HG02943 (cell line): ENCODE measurements around the gene BMP8A.
"Not testable (repeated sequence)": the region's sequence is repeated elsewhere in the genome, so short reads cannot be mapped to it uniquely, and the experiment has no call there.

ENCODE experiments used
- ATAC-seq: cut with Tn5 transposase; IDR thresholded peaks from one replicate; pipeline ENCODE4 v1.9.1; 2021; ENCODE audit warnings: mild to moderate bottlenecking, low read depth, moderate library complexity; ENCODE audit not compliant: unreplicated experiment

Gene BMP8A

DNA sequence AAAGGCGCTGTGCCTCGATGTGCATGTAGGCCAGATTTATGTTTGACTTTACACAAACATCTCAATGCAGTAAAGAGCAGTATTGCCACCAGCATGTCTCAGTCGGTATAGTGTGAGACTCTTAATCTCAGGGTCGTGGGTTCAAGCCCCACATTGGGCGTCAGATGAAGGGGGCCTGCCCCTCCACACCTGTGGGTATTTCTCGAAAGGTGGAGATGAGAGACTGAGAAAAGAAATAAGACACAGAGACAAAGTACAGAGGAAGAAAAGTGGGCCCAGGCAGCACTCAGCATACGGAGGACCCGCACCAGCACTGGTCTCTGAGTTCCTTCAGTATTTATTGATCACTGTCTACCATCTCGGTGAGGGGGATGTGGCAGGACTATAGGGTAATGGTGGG is 13.0 kb downstream of the BMP8A start:
- ATAC-seq: not testable (repeated sequence)

DNA sequence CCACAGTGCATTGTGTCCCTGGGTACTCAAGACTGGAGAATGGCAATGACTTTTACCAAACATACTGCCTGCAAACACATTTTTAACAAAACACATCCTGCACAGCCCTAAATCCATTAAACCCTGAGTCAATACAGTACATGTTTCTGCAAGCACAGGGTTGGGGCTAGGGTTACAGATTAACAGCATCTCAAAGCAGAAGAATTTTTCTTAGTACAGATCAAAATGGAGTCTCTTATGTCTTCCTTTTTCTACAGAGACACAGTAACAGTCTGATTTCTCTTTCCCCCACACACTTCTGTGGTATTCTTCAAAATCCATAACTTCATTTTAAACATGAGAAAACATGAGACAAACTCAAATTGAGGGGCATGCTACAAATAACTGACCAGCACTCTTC is 13.9 kb downstream of the BMP8A start:
- no peak for ATAC-seq

DNA sequence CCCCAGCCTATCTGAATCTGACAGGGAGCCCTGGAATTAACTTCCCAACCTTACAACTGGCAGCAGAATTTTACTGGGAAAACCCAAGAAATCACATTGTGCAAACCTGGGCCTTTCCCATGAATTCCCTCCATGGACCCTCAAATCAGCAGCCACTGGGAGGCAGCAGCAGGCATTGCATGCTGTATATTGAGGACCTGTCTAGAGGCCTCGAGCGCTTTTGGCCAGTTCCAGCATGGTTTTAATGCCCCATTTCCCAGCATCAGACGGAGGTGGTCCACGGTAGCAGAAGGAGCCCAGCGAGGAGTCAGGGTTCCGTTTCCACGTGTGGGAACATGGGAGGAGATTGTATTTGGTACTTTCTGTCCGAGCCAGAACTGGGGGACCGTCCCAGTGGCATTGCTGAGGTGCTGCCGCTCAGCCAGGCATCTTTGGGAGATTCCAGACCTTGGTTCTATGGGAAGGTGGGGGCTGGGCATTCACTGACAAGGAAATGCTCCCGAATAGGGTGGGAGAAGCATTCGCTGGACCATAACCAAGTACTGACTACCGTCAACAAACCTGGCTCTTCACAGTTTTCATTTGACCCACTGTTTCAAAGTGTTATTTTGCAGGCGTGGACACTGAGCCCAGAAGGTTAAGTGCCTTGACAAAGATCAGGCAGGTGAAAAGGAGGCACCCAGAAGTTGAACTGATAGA is 15.9 kb downstream of the BMP8A start:
- ATAC-seq: no peak

DNA sequence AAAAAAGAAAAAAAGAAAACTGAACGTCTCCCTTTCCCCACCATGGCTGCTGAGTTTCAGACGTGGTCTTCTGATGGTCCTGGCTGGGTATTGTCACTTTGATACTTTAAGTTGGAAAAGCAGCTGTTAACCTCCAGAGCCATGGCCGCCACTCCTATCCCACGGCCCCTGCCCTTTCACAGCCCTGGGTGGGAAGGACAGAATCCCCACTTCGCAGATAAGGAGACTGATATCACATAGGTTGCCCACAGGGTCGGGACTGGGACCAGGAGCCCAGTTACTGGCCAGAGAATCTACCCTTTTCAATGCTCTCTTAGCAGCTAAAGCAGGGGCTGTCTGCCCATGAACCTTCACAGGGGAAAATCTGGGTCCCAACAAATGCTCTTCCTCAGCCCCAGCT is 16.8 kb downstream of the BMP8A start:
- ATAC-seq: no peak

DNA sequence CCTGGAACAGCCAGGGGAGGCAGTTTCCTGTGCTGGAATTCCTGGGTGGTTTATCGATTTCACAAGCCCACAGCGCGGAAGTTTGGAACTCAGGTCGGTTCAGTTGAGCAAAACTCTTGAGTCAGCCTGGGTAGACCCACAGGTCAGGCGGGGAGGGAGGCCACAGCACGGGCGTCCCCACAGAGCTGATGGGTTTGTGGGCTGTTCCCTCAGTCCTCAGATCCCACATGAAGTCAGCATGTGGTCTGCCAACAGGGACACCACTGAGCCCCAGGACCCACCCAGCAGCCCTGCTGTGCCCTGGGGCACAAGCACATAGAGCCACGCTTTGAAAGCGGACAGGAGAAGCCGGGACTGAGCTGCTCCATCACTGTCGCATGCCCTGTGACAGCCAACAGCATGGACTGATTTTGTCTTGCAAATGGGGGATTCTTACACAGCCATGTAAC is 17.4 kb downstream of the BMP8A start:
- no peak for ATAC-seq

DNA sequence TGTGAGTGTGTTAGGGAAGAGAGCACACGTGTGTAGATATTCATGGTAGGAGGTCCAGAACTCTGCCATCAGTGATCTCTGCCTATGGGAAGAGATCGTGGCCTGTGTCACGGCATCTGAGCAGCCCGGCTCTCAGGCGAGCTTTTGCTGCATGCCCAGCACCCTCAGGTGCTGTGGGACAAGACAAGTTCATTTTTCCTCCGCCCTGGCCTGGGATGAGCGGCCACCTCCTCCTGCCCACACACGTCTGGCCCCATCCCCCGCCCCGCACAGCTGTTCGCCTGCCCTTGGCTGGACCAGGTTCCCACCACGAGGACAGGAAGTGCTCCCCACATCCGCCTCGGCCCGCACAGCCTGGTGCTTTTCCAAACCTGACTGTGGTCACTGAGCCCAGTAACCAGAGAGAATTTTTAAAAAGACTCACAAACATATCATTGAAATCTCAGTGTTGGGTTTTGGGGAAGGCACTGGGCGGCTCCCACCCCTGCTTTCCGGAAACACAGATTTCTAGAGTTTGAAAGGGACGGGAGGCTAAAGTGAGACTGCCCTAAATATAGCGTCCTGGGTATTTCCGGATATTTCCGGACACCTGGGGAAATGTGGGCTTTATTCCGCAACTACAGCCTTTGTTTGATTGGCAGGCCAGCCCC is 18.0 kb downstream of the BMP8A start:
- ATAC-seq: no peak

DNA sequence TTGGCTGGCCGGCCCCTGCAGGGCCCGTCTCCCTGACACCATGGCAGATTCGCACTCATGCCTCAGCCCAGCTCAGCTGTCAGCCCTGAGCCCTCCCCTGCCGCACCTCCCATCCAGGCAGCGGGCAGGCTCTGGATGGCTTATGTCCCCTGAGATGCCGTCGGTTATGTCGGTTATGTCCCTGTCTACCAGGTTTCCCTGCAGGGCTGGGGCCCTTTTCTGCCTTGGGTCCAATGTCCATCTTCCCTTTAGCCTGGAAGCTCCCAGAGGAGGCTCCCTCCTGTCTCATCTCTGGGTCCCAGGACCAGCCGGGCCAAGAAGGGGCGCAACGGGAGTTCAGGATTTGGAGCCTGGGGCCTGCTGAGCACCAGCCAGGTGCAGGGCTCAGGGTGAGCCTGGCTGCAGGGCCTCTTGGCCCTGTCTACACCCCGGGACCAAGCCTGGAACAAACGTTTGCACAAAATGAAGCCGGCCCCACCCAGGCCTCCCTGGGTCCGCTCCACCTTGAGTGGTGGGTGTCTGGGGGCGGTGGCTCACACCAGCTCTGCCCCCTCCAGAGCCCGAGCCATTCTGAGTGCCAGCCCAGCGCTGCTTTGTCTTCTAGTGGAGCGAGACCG is 19.2 kb downstream of the BMP8A start:
- not testable (repeated sequence) for ATAC-seq

DNA sequence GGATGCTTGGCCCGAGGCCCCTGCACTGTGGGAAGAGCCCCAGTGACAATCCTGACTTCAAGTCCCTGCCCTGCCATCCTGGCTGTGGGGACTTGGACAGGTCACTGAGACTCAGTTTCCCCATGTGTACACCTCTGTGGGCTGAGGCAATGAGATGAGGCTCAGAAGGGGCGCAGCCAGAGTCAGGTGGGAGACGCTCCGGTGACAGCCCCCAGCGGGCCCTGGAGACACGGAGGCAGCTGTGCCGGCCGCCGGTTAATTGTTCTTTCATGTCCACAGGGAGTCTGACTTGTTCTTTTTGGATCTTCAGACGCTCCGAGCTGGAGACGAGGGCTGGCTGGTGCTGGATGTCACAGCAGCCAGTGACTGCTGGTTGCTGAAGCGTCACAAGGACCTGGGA is 20.0 kb downstream of the BMP8A start:
- not testable (repeated sequence) for ATAC-seq

DNA sequence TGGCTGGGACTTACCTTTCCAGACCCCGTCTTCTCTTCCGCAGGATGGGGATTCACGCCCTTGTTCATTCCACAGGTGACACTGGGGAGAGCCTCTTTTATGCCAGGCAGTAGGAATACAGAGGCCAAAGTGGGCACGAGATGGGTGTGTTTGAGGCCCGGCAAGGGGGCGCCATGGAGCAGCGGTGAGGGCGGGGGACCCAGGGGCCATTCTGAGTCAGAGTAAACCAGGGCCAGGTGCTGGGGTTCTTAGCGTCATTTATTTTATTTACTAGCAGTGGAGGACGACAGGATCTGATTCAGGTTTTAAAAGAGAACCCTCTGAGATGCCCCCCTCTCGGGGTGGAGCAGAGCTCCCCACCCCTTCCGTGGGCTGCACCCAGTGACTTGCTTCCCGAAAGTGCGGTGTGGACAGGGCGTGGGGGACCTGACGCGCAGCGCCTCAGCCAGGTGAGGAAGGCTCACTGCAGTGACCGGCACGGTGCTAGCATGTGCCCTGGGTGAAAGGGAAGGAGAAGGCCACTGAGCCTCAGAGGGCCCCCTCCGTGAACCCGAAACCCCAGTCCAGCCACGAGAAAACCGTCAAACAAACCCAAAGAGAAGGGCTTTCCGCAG is 20.9 kb downstream of the BMP8A start:
- ATAC-seq: not testable (repeated sequence)

DNA sequence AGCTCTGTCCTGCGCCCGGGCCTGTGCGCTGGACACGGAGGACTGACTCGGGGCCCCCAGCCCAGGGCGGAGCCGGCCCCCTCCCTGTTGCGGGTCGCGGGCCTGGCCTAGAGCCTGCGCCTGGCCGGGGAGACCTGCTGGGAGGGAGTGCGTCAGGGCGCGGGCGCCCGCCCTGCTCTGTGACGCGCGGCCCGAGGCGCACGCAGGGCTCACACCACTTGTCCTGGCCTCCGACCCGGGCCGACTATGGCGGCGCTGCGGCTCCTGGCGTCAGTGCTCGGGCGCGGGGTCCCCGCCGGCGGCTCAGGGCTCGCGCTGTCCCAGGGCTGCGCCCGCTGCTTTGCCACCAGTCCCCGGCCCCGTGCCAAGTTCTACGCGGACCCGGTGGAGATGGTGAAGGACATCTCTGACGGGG is 23.3 kb downstream of the BMP8A start:
- not testable (repeated sequence) for ATAC-seq

DNA sequence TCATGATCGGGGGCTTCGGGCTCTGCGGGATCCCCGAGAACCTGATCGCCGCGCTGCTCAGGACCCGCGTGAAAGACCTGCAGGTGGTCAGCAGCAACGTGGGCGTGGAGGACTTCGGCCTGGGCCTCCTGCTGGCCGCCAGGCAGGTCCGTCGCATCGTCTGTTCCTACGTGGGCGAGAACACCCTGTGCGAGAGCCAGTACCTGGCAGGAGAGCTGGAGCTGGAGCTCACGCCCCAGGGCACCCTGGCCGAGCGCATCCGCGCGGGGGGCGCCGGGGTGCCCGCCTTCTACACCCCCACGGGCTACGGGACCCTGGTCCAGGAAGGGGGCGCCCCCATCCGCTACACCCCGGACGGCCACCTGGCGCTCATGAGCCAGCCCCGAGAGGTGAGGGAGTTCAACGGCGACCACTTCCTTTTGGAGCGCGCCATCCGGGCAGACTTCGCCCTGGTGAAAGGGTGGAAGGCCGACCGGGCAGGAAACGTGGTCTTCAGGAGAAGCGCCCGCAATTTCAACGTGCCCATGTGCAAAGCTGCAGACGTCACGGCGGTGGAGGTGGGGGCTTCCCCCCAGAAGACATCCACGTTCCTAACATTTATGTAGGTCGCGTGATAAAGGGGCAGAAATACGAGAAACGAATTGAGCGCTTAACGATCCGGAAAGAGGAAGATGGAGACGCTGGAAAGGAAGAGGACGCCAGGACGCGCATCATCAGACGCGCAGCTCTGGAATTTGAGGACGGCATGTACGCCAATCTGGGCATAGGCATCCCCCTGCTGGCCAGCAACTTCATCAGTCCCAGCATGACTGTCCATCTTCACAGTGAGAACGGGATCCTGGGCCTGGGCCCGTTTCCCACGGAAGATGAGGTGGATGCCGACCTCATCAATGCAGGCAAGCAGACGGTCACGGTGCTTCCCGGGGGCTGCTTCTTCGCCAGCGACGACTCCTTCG is 24.0 kb downstream of the BMP8A start:
- ATAC-seq: not testable (repeated sequence)

DNA sequence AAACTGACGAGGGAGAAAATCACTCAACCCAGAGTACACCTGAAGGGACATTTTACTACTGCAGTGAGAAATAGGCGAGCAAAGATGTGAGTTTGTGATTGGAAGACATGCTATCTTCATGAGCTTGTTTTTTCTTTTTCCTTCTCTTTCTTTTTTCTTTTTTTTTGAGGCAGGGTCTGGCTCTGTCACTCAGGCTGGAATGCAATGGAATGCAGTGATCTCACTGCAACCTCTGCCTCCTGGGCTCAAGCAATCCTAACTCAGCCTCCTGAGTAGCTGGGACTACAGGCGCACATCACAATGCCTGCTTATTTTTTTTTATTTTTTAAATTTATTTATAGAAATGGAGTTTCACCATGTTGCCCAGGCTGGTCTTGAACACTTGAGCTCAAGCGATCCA is 25.4 kb downstream of the BMP8A start:
- not testable (repeated sequence) for ATAC-seq

DNA sequence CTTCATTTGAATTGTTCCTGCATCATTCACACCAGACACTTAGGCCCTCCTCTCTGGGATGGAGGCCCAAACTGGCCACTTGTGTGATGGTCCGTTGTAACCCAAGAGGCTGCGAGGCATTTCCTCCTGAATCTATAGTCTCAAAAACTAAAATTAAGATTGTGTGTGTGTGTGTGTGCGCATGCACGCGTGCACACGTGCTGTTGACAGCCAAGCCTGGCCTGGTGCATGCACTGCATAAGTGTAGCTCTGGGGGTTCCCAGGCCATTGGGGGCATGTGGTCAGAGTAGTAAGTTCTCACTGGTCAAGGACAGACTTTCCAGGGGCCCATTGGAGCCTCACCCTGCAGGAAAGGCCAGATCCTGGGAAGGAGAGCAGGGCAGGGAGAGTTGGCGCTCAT is 26.5 kb downstream of the BMP8A start:
- ATAC-seq: not testable (repeated sequence)

DNA sequence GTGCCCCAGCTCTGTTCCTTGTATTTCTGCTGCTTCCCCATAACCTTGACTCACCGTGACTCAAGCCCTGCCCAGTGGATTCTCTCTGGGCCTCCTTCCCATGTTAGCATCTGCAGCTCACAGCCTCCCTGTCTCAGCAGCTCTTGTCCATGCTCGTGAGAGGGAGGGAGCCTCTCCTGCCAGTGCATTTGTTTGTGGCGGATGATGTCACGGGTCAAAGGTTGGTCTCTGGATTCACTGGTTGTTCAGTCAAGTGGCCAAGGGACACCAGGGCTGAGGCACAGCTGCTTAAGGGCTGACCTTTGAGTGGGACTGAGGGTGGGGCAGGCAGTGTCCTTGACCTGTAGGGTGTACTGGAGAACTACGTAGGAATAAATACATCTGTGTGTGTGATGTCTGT is 27.9 kb downstream of the BMP8A start:
- ATAC-seq: not testable (repeated sequence)

DNA sequence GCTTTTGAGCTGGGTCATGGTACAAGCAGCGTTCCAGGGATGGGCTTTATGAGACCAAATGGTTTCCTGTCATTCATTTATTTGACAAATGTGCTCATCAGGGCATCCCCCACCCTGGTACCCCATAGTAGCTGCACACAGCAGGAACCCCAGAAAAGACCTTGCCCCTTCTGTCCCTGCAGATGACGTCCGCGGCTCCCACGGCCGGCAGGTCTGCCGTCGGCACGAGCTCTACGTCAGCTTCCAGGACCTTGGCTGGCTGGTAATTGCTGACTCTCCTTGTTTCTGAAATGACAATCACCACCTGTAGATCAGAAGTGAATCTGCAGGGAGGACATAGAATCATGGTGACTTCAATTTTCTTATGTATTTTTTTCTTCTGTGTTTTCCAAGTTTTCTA is 30.8 kb downstream of the BMP8A start:
- not testable (repeated sequence) for ATAC-seq

DNA sequence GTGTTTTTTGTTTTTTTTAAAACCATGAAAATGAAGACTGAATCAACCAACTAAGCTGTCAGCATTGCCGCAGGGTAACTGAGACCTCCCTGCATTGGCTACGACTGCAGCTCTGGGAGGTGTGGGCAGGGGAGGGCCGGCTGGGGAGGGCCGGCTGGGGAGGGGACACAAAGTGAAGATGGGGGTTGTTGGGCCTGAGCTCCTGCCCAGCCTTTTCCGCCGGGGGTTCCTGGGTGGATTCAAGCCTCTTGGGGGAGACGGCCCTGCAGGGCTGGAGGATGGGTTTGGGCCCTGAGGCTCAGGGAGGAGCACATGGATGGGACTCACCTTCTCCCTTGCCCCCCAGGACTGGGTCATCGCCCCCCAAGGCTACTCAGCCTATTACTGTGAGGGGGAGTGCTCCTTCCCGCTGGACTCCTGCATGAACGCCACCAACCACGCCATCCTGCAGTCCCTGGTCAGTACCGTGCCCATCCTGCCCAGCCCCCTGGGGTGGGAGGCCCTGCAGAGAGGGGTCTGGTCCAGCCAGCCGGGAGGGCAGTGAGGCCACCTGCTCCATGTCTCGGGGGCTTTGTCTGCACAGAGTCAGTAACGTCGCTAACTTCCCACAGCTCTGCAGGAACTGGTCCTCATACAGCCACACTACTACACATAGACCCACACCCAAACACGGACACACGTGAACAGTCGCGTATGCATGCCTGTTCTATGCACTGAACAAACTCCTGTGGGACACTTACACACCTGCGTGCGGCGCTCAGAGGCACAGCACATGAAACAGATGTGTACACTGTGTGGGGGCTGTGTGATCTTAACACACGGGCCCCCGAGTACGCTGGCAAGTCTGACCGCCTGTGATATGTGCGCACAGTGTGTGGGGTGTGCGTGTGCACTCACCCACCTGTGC is 31.5 kb downstream of the BMP8A start:
- no peak for ATAC-seq

DNA sequence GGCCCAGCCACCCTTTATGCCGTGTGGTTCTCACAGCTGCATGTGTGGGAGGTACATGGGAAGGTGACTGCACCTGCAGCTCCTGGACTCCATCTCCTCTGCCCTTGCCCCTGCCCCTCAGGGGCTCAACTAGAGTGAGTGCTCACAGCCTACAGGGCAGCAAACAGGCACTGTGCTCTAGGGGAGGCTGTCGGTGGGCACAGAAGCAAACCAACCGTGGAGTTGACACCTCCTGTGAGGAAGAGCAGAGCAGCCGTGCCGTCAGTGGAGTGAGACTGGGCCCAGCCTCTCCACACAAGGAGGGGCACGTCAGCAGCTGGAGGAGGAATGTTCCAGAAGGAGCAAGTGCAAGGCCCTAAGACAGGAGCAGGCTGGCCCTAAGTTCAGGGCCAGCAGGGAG is 32.7 kb downstream of the BMP8A start:
- no peak for ATAC-seq

DNA sequence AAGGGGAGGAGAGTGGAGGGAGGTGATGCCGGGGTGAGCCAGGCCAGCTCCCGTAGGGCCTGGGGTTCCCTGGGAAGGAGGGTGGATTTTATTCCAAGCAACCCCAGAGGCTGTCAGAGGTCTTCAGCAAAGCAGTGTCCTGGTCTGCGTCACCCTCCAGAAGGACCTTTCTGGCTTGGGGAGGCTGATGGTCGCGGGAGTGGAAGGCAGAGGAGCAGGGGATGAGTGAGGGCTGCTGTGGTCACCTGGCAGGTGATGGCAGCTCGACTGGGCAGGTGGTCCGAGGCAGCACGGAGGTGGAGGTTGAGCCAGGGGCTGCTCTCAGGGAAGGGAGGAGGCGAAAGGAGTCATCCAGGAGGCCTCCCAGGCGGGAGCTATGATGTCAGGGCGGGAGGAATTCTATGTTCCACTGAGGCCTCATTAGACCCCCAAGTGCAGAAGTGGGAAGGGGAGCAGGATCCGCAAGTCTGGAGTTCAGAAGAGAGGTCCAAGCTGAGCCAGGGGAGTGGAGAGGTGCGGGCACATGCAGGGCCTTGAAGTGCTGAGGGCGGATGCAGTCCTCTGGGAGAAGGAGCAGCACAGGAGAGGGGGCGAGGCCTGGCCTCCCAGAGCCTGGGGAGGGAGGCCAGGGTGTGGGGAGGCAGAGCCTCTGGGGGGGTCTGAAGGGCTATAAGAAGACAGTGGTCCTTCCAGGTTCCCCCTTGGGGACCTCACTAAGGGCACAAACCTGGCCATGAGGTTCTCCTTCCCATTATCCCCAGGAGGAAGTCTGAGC is 33.3 kb downstream of the BMP8A start:
- ATAC-seq: no peak
